ENCODE data around the gene PCDHB3. TPM values are rescaled to one million over a fixed set of nuclear protein-coding genes. Genes with fewer than 3 reads are reported as not detected.

The PCDHB3 gene
- total and polyA plus RNA-seq, 2 of the 4 experiments (the other 2 are of a cell fraction): 0.12 to 0.18 TPM

DNA sequence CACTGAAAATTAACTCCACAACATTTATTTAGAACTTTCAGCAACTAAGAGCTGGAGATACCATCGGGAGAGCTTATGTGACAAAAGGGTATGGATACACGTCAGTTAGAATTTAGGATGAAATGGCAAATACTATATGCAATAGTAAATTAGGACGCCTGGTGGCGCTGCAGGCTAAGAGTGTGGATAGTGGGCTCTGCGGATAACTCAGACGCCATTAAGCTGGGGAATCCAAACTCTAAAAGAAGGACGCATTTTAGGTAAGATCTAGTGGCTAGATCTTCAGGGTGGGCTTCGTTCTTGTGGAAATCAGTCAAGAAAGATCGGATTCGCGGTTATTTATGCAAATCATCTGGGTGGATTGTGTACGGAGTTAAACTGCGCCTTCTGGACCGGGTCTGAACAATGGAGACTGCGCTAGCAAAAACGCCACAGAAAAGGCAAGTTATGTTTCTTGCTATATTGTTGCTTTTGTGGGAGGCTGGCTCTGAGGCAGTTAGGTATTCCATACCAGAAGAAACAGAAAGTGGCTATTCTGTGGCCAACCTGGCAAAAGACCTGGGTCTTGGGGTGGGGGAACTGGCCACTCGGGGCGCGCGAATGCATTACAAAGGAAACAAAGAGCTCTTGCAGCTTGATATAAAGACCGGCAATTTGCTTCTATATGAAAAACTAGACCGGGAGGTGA, 34.9 kb downstream of the PCDHB3 start, which contains the start of gene PCDHB5:
Gene PCDHB5, plus strand, starts transcription at position 177 of the 688 bp plus-strand sequence. Its CDS starts 229 bp downstream, at position 406.
- CTCF ChIA-PET: interaction anchor here (0.5 kb wide), 1 partner anchor 109 kb away, joined by 3 read pairs; no protein-coding TSS in a partner anchor
- no peak within 1 kb of the TSS for H3K18ac ChIP-seq (ENCODE audit: low read depth, low read length)
- BruUV-seq (replicated peaks): no TSS peak

More for the DNA sequence above, 34.9 kb downstream of the PCDHB3 start, which contains the start of gene PCDHB5:
- H2AK9ac ChIP-seq (replicated peaks; ENCODE audit: low read depth, low read length, poor library complexity): no peak within 1 kb of the TSS
- no peak within 1 kb of the TSS for H4K8ac ChIP-seq (ENCODE audit: low read depth in 2 of 2, low read length in 2 of 2)
- H3K79me1 ChIP-seq (ENCODE audit: low read depth in 1 of 2, low read length in 2 of 2): no peaks in the 10 kb centered on the region
- no peak within 1 kb of the TSS for H2BK120ac ChIP-seq (ENCODE audit: low read depth, low read length)
- in situ Hi-C loops (cut with MboI; ENCODE audit: low sequenced_read_pairs) (no loop called here), dilution Hi-C loops (cut with HindIII; ENCODE audit: low sequenced_read_pairs, unreplicated experiment) (no loop called here), intact Hi-C loops (cut with micrococcal nuclease) (no loop called here)
- 25% methylated on average over 18 of the region's 22 CpGs; no CpG with 5 or more reads in 1 of the 2 experiments for WGBS, 2 experiments (ENCODE audit: extremely low coverage in 2 of 2, insufficient read length in 1 of 2)
- TF ChIP-seq RAD21 (IDR thresholded peaks at IDR 0.05; ENCODE audit: low read length): 0 out of 2 replicates have a peak, but pooled peaks have one; percentile 10
- TF ChIP-seq POLR2A (IDR thresholded peaks at IDR 0.05; ENCODE audit: low read depth, low read length): no peak
- TF ChIP-seq, protein P1, sequence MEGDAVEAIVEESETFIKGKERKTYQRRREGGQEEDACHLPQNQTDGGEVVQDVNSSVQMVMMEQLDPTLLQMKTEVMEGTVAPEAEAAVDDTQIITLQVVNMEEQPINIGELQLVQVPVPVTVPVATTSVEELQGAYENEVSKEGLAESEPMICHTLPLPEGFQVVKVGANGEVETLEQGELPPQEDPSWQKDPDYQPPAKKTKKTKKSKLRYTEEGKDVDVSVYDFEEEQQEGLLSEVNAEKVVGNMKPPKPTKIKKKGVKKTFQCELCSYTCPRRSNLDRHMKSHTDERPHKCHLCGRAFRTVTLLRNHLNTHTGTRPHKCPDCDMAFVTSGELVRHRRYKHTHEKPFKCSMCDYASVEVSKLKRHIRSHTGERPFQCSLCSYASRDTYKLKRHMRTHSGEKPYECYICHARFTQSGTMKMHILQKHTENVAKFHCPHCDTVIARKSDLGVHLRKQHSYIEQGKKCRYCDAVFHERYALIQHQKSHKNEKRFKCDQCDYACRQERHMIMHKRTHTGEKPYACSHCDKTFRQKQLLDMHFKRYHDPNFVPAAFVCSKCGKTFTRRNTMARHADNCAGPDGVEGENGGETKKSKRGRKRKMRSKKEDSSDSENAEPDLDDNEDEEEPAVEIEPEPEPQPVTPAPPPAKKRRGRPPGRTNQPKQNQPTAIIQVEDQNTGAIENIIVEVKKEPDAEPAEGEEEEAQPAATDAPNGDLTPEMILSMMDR (conservative IDR thresholded peaks at IDR 0.05; ENCODE audit: low read depth, low read length): peak; percentile 25; the same call in 1 of the 2 replicates
- peak within 1 kb of the TSS; percentile 11; the same call in 1 of the 2 replicates for H3K9ac ChIP-seq (ENCODE audit: low read depth, low read length)
- H3K23ac ChIP-seq (ENCODE audit: low read depth, low read length): no peak within 1 kb of the TSS
- H2AFZ ChIP-seq (replicated peaks; ENCODE audit: low read length, poor library complexity): peak within 1 kb of the TSS; percentile 40
- no peak within 1 kb of the TSS for H4K91ac ChIP-seq (ENCODE audit: insufficient read depth, low read depth, low read length)
- DNase-seq (no peak), ATAC-seq (ENCODE audit: low read depth) (no peak)
- H2BK20ac ChIP-seq (ENCODE audit: low read depth, low read length): no peak within 1 kb of the TSS
- H4K20me1 ChIP-seq (ENCODE audit: insufficient read depth, low read length): no peaks in the 10 kb centered on the region
- H3K14ac ChIP-seq (replicated peaks; ENCODE audit: low read depth, low read length): no peak within 1 kb of the TSS
- no peak within 1 kb of the TSS for H4K5ac ChIP-seq (ENCODE audit: low read depth, low read length)
- H3K27me3 ChIP-seq (ENCODE audit: control insufficient read depth, insufficient read depth, low read length): no peaks in the 10 kb centered on the region
- H3K9me3 ChIP-seq (ENCODE audit: control insufficient read depth, insufficient read depth, low read length): peaks cover 3% of the 10 kb centered on the region; the same call in 1 of the 2 replicates
- POLR2A ChIA-PET (ENCODE audit: unreplicated experiment): no interaction called here
- H2BK5ac ChIP-seq (ENCODE audit: low read depth, low read length, poor library complexity, severe bottlenecking): no peak within 1 kb of the TSS
- H3K9me1 ChIP-seq (ENCODE audit: insufficient read depth, low read length): no peaks in the 10 kb centered on the region
- H3K4ac ChIP-seq (ENCODE audit: low read depth, low read length): no peak within 1 kb of the TSS
- no peak within 1 kb of the TSS for H3K56ac ChIP-seq (ENCODE audit: extremely low read depth, insufficient read depth, low read length)
- H2BK15ac ChIP-seq (ENCODE audit: low read depth, low read length): no peak within 1 kb of the TSS
- no peak within 1 kb of the TSS for H2AK5ac ChIP-seq (ENCODE audit: low read depth, low read length)
- H3K4me3 ChIP-seq (ENCODE audit: insufficient read depth, low read depth, low read length): peak within 1 kb of the TSS; percentile 45
- H3K4me2 ChIP-seq (ENCODE audit: low read depth, low read length): 0 out of 2 replicates have a peak within 1 kb of the TSS, but pooled peaks have one; percentile 10
- no peaks in the 10 kb centered on the region for H3K4me1 ChIP-seq (ENCODE audit: control insufficient read depth, insufficient read depth, low read length)
- H3K36me3 ChIP-seq (ENCODE audit: control insufficient read depth, insufficient read depth, low read length): no peaks in the 10 kb centered on the region
- H3K27ac ChIP-seq (ENCODE audit: insufficient read depth, low read length): no peak within 1 kb of the TSS
